Measurements from ENCODE around the gene PLA2G2E. TPM values are rescaled to one million over a fixed set of nuclear protein-coding genes. Genes with fewer than 3 reads are reported as not detected.

Gene PLA2G2E
- total RNA-seq, 1 experiment from 2014 or later = 0.41 TPM

DNA sequence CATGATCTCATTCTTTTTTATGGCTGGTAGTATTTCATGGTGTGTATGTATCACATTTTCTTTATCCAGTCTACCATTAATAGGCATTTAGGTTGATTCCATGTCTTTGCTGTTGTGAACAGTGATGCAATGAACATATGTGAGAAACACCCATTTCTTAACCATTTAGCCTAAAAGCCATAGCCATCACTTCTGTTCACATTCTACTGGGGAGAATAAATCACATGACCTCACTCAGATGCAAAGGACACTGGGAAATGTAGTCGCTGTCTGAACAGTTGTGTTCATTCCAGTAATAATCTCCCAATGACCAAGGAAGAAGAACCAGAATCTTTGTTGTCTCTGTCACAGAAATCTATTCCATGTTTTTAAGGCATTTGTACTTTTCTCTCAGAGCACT is 15.1 kb upstream of the PLA2G2E start:
- Histone ChIP-seq H3K9me3 (0 out of 2 replicates have a peak, but pooled peaks cover 10% of the 10 kb centered on the region), H3K4me3 (ENCODE audit: low read depth, low read length) (no peak overlapping the region), H3K36me3 (ENCODE audit: control insufficient read depth, insufficient read depth, low read length) (no peaks in the 10 kb centered on the region), H3K27me3 (replicated peaks; ENCODE audit: control insufficient read depth, insufficient read depth, low read length) (no peaks in the 10 kb centered on the region), H3K4me1 (no peaks in the 10 kb centered on the region)
- Mint-ChIP-seq H3K27ac (ENCODE audit: unreplicated experiment) (no peak overlapping the region), H3K4me1 (ENCODE audit: low read depth, unreplicated experiment) (no peaks in the 10 kb centered on the region), H3K27me3 (ENCODE audit: insufficient read depth, unreplicated experiment) (no peaks in the 10 kb centered on the region), H3K4me3 (ENCODE audit: unreplicated experiment) (no peak overlapping the region), H3K36me3 (ENCODE audit: insufficient read depth, unreplicated experiment) (peaks cover 9% of the 10 kb centered on the region), H3K9me3 (ENCODE audit: unreplicated experiment) (peaks cover 42% of the 10 kb centered on the region)
- TF ChIP-seq, protein P1, sequence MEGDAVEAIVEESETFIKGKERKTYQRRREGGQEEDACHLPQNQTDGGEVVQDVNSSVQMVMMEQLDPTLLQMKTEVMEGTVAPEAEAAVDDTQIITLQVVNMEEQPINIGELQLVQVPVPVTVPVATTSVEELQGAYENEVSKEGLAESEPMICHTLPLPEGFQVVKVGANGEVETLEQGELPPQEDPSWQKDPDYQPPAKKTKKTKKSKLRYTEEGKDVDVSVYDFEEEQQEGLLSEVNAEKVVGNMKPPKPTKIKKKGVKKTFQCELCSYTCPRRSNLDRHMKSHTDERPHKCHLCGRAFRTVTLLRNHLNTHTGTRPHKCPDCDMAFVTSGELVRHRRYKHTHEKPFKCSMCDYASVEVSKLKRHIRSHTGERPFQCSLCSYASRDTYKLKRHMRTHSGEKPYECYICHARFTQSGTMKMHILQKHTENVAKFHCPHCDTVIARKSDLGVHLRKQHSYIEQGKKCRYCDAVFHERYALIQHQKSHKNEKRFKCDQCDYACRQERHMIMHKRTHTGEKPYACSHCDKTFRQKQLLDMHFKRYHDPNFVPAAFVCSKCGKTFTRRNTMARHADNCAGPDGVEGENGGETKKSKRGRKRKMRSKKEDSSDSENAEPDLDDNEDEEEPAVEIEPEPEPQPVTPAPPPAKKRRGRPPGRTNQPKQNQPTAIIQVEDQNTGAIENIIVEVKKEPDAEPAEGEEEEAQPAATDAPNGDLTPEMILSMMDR (IDR thresholded peaks at IDR 0.05; ENCODE audit: insufficient read depth in 1 of 2, low read depth in 1 of 2, low read length in 1 of 2, severe bottlenecking in 1 of 2, unreplicated experiment in 1 of 2) = no peak
- ChIA-PET POLR2A (no interaction called here), CTCF (no interaction called here)
- DNase-seq = no peak
- intact Hi-C loops (cut with micrococcal nuclease; ENCODE audit: unreplicated experiment) = no loop called here
- no TSS peak for BruUV-seq (replicated peaks)

DNA sequence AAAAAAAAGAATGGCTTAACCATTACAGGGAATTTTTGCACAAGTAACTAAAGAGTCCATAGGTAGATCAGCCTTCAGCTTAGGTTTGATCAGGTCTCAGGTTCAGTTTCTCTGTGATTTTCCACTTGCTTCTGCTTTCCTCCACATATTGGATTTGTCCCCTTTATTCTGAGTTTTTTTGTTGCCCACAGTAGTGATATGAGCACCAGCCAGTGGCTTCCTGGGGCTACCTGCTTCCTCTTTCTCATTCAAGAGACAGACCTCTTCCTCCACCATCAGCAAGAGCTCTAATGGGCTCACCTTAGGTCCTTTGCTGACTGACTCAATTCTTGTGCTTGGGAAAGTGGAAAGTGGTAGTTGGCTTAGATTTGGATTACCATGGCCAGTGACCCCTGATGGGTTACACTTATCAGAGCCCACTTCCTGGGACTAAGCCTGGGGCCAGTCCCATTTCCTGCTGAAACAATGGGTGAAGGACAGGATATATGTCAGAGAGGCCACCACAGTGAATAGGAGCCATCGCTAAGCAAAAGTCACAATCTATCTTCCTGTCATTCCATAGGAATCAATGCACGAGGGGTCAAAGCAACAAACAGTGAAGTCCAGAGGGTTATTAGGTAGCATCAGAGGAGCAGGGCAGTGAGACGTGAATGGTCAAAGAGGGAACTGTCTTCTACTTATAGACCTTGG is 12.8 kb upstream of the PLA2G2E start:
- no peaks in the 10 kb centered on the region for H3K36me3 Mint-ChIP-seq (ENCODE audit: insufficient read depth, unreplicated experiment)
- H3K27me3 ChIP-seq (replicated peaks; ENCODE audit: control insufficient read depth, insufficient read depth, low read length) = no peaks in the 10 kb centered on the region
- no peak overlapping the region for H3K4me3 ChIP-seq (ENCODE audit: low read depth, low read length)
- intact Hi-C loops (cut with micrococcal nuclease; ENCODE audit: unreplicated experiment) = no loop called here
- H3K4me3 Mint-ChIP-seq (ENCODE audit: unreplicated experiment) = no peak overlapping the region
- no peaks in the 10 kb centered on the region for H3K4me1 Mint-ChIP-seq (ENCODE audit: low read depth, unreplicated experiment)
- H3K36me3 ChIP-seq (ENCODE audit: control insufficient read depth, insufficient read depth, low read length) = no peaks in the 10 kb centered on the region
- H3K27me3 Mint-ChIP-seq (ENCODE audit: insufficient read depth, unreplicated experiment) = no peaks in the 10 kb centered on the region
- peaks cover 54% of the 10 kb centered on the region for H3K9me3 Mint-ChIP-seq (ENCODE audit: unreplicated experiment)
- no peaks in the 10 kb centered on the region for H3K4me1 ChIP-seq
- TF ChIP-seq, protein P1 (IDR thresholded peaks at IDR 0.05; ENCODE audit: insufficient read depth in 1 of 2, low read depth in 1 of 2, low read length in 1 of 2, severe bottlenecking in 1 of 2, unreplicated experiment in 1 of 2) = no peak
- POLR2A ChIA-PET = interaction anchor here (0.6 kb wide), 1 partner anchor 411 kb away, joined by 6 read pairs; no protein-coding TSS in a partner anchor
- BruUV-seq (replicated peaks) = no TSS peak
- no peaks in the 10 kb centered on the region for H3K9me3 ChIP-seq
- CTCF ChIA-PET = no interaction called here
- no peak overlapping the region for H3K27ac Mint-ChIP-seq (ENCODE audit: unreplicated experiment)
- no peak for DNase-seq

DNA sequence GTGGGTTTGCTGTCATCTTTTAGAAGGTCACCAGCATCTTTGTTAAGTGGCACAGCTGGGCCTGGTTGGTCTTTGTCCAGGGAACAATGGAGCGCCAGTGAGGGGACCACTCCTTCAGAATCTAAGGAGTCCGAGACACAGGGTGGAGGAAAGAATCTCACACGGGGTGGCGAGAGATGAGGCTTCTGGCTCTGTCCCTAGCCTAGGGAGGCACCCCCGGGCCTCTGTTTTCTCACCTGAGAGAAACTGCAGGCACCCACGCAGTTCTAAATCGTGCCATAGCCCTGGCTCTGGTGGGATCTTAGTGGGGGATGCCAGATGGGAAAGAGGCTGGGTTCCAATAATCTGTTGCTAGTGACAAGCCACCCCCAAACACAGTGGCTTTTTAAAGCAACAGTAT is 10.9 kb upstream of the PLA2G2E start:
- H3K9me3 Mint-ChIP-seq (ENCODE audit: unreplicated experiment) = peaks cover 42% of the 10 kb centered on the region
- POLR2A ChIA-PET = no interaction called here
- H3K27me3 ChIP-seq (replicated peaks; ENCODE audit: control insufficient read depth, insufficient read depth, low read length) = no peaks in the 10 kb centered on the region
- H3K27me3 Mint-ChIP-seq (ENCODE audit: insufficient read depth, unreplicated experiment) = no peaks in the 10 kb centered on the region
- no TSS peak for BruUV-seq (replicated peaks)
- no peak for DNase-seq
- intact Hi-C loops (cut with micrococcal nuclease; ENCODE audit: unreplicated experiment) = no loop called here
- H3K36me3 ChIP-seq (ENCODE audit: control insufficient read depth, insufficient read depth, low read length) = no peaks in the 10 kb centered on the region
- H3K4me1 Mint-ChIP-seq (ENCODE audit: low read depth, unreplicated experiment) = no peaks in the 10 kb centered on the region
- no peaks in the 10 kb centered on the region for H3K9me3 ChIP-seq
- CTCF ChIA-PET = interaction anchor here (0.7 kb wide), 1 partner anchor 12 kb away, joined by 5 read pairs; no protein-coding TSS in a partner anchor
- H3K4me3 ChIP-seq (ENCODE audit: low read depth, low read length) = no peak overlapping the region
- H3K36me3 Mint-ChIP-seq (ENCODE audit: insufficient read depth, unreplicated experiment) = no peaks in the 10 kb centered on the region
- TF ChIP-seq, protein P1 (IDR thresholded peaks at IDR 0.05; ENCODE audit: insufficient read depth in 1 of 2, low read depth in 1 of 2, low read length in 1 of 2, severe bottlenecking in 1 of 2, unreplicated experiment in 1 of 2) = no peak
- no peaks in the 10 kb centered on the region for H3K4me1 ChIP-seq
- no peak overlapping the region for H3K4me3 Mint-ChIP-seq (ENCODE audit: unreplicated experiment)
- no peak overlapping the region for H3K27ac Mint-ChIP-seq (ENCODE audit: unreplicated experiment)
